Measurements from ENCODE around the gene RMND5B.
"Not testable (repeated sequence)": the region's sequence is repeated elsewhere in the genome, so short reads cannot be mapped to it uniquely, and the experiment has no call there.

Gene RMND5B, protein sequence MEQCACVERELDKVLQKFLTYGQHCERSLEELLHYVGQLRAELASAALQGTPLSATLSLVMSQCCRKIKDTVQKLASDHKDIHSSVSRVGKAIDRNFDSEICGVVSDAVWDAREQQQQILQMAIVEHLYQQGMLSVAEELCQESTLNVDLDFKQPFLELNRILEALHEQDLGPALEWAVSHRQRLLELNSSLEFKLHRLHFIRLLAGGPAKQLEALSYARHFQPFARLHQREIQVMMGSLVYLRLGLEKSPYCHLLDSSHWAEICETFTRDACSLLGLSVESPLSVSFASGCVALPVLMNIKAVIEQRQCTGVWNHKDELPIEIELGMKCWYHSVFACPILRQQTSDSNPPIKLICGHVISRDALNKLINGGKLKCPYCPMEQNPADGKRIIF

DNA sequence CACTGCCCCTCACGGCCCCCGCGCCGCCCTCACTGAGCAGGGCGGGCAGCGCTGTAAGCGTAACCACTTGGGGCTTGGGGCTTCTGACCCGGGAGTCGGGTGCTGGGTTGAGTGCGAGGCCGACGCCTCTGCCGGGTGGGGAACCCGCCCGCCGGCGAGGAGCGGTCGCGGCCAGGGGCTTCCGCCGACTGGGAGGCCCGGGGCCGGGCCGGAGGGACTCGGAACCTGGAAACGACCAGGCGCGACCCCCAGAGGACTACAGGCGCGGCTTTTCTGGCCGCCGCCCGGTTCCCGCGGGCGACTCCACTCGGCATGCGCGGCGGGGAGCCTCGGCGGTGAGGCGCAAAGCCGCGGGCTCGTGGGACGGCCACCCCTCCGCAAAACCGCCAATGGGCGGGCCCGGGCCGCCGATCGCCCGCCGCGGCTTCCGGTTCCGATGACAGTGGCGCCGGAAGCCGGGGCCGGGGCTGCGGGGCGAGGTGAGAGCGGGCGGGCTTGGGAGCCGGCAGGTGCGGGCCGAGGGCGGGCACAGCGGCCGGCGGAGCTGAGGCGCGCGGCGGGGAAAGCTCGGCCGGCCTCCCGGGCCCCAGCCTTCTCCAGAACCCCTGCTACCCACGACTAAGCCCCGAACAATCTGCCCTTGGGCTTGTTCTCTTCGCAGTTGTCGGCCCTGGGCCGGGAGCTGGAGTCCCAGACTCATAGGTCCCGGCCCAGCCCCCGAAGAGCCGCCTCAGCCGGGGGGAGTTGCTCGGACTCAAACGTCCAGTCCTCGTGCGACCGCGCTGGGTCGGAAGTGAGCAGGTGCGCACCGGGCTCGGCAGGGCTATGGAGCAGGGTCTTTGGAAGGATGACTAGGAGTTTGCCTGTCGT is at the start of gene RMND5B:
RMND5B (plus strand) TSS at position 439 of the 870 bp plus-strand sequence. CDS start 7,106 bp downstream, outside the sequence.
- peak; percentile 73 for DNase-seq

- no peak for DNase-seq
These were observed 49.1 kb upstream of the RMND5B start for GRCh38 chr5:178081571-178082243.

- no peak for DNase-seq
These were observed 46.9 kb upstream of the RMND5B start for GRCh38 chr5:178083922-178084321.

DNA sequence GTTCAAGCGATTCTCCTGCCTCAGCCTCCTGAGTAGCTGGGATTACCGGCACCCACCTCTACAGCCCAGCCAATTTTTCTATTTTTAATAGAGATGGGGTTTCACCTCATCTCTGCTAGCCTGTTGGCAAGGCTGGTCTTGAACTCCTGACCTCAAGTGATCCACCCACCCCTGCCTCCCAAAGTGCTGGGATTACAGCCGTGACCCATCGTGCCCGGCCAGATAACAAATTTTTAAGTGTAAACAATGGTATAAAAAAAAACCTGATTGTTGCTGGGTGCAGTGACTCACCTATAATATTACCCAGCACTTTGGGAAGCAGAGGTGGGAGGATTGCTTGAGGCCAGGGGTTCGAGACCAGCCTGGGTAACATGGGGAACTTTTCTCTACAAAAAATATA is 45.5 kb upstream of the RMND5B start:
- DNase-seq, result no peak

- DNase-seq, result no peak
These were observed 44.5 kb upstream of the RMND5B start for GRCh38 chr5:178086266-178086665.

DNA sequence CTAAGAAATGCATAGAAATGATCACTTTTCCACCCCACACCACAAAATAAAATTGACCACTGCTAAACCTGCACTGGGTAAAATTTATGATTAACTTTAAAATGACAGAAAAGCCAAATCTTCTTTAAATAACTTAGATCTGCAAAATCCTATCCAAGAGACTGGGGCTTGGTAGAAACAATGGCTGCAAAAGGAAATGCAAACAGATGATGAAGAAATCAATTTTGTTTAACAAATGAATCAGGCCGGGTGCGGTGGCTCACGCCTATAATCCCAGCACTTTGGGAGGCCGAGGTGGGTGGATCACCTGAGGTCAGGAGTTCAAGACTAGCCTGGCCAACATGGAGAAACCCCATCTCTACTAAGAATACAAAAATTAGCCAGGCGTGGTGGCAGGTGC is 43.6 kb upstream of the RMND5B start:
- DNase-seq, result not testable (repeated sequence)

- no peak for DNase-seq
These were observed 40.0 kb upstream of the RMND5B start for GRCh38 chr5:178090856-178091255.

DNA sequence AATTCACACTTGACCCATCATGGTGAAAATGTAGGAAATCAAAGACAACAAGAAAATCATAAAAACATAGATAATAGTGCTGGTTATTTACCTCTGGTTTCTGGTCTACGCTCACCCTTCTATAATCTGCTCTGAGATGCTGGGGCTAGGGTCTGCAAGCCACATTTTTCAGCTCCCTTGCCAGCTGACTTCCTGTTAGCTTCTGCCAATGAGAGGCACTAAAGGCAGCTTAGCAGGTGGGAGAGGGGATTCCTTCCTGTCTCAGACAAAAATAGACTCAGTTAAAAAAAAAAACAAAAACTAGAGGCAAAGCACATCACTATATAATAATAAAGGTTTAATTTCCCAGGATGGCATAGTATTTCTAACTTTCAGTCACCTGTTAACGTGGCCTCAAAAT is 37.7 kb upstream of the RMND5B start:
- no peak for DNase-seq

DNA sequence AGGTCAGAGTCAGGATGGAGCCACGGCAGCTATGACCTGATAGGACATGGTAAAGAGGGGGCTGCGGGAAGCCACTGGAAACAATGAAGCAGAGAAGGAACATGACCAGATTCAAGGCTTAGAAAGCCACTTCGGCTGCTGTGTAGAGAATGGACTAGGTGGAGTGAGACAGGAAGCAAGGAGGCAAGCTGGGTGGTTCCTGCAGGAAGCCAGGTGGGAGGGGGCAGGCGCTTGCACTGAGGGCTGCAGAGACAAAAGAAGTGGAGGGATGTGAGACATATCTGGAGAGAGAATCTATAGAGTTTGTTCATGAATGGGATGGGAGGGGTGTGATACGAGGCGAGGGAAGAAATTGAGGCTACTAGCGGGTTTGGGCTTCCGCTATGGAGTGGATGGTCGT is 36.5 kb upstream of the RMND5B start:
- DNase-seq, result no peak

- no peak for DNase-seq
These were observed 32.1 kb upstream of the RMND5B start for GRCh38 chr5:178098685-178099084.

DNA sequence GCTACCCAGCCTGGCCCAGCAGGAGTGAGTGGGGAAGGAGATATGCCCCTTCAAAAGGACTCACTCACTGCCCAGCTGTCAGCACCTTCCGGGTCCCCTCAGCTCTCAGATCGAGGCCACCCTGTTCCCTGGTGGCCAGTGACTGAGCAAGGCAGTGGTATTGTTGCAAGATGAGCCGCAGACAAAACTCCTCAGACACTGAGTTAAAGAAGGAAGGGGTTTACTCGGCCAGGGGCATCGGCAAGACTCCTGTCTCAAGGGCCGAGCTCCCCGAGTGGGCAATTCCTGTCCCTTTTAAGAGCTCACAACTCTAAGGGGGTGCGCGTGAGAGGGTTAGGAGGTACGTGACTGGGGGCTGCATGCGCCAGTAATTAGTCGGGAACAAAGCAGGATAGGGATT is 27.2 kb upstream of the RMND5B start:
- no peak for DNase-seq

DNA sequence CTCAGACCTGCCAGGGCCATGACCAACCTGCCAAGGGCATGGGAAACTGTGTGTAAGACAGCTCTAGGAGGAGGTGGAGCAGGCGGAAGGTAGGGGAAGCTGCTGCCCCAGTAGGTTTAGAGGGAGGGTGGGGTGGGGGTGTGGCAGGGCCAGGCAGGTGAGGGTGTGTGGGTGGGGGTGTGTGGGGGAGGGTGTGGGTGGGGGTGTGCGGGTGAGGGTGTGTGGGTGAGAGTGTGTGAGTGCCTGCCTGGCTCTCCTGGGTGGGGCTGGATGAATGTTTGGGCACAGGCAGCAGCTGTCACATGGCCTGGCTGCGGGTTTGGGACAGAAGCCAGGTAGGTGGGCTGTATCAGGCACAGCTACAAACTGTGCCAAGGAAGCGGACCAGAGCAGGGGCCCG is 26.3 kb upstream of the RMND5B start:
- DNase-seq, result no peak

DNA sequence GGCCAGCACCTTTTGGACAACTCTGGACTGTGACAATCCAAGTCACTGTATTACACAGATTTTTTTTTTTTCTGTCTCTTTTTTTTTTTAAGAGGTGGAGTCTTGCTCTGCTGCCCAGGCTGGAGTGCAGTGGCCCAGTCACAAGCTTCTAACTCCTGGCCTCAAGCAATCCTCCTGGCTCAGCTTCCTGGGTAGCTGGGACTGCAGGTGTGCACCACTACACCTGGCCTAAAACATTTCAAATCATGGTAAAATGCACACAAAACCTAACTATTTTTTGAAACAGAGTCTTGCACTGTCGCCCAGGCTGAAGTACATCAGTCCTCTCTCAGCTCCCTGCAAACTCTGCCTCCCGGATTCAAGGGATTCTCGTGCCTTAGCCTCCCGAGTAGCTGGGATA is 24.7 kb upstream of the RMND5B start:
- no peak for DNase-seq

GRCh38 chr5:178106556-178107239 is 24.1 kb upstream of the RMND5B start:
- DNase-seq, result no peak

GRCh38 chr5:178107756-178108310 is 23.0 kb upstream of the RMND5B start:
- DNase-seq, result no peak

DNA sequence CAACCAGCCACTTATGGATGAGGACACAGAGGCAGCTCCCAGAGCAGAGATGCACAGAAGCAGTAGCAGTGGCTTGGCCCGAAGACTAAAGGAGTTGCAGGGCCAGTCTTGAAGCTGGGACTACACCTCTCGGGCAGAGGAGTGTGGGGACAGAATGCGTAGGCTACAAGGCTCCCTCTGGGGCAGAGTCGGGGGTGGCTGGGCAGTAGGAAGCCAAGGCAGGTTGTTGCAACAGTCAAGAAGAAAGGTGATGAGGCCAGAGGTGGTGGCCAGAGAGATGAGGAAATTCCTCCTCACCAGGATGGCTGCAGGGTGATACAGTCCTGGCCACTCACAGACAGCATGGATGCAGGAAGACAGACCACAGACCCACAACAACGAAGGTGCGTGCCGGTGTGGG is 22.4 kb upstream of the RMND5B start:
- no peak for DNase-seq

DNA sequence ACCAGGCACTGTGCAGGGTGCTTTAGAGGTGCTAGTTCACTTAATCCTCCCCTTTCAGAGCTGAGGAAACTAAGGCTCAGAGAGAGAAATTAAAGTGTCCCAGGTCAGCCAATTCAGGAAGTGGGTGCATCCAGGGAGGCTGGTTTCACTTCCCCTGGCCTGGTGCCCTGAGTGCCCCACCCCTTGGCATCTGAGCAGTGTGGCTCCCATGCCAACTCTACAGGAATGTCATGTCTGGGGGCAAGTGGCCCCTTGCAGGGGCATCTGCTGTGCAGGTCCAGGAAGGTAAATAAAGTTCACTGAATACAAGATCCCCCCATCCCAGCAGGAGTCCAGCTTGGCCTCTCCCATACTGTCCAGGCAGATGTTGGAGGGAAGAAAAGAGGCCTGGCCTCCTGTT is 21.8 kb upstream of the RMND5B start:
- no peak for DNase-seq

DNA sequence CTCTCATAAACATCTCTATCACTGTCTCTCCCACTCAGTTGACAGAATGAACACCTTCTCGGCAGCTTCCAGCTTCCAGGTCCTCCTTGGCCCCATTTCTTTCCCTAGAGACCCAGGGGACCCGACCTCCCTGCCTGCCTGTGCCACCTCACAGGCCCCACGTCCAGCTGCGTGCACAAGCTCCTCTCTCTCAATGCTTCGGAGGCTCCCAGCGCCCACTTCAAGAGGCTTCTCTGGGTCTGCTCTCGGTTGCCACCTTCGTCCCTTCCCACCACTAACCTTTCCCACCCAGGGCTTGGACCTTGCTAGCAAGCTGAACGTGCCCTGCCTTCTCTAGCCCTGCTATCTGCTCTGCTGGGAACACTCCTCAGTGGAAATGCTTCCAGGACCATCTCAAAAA is 20.3 kb upstream of the RMND5B start:
- no peak for DNase-seq

DNA sequence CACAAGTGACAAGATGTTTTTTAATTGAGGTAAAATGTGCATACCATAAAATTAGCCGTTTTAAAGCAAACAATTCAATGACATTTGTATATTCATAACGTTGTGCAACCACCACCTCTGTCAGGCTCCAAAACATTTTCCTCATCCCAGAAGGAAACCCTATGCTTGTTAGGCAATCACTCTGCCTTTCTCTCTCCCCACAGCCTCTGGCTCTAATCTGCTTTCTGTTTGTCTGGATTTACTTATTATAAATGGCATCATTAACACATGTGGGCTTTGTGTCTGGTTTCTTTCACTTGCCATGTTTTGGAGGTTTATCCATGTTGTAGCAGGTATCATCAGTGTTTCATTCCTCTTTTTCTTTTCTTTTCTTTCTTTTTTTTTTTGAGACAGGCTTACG is 18.9 kb upstream of the RMND5B start:
- DNase-seq, result no peak

DNA sequence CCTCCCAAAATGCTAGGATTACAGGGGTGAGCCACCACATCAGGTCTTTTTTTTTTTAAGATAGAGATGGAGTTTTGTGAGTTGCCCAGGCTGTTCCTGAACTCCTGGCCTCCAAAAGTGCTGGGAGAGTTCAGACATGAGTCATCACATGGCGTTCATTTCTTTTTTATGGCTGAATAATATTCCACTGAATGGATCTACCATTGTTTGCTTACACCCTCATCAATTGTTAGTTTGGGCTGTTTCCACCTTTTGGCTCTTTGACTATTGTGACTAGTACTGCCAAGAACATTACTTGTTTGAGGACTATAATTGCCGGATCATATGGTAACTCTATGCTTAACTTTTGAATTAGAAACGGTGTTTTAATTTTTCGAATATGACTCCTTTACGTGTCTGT is 18.3 kb upstream of the RMND5B start:
- DNase-seq, result no peak

DNA sequence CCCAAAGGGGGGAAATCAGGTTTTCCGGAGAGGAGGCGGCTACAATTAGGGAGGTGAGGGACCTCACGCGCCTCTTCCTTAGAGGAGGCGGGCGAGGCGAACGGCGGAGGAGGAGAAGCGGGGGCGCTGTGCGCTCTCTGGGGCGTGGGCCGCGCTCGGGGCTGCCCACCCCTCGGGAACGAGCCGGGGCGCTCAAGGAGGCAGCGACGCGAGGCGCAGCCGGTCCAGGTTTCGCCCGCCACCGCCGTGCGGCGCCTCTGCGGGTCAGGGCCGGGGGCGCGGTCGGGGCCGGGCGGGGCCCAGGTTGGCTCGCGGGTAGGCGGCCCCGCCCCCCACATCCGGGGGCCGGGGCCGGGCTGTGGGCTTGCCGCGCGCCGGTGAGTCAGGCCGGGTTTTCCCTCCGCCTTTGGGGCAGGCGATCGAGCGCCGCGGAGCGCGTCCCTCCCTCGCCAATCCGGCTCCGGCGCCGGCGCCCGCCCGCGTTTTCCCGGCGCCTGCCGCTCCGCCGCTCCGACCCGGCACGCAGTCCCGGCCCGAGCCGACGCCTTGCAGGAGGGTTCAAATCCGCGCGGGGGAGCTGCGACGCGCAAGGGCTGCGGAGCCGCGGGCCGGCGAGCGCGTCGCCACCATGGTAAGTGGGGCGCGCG is 17.6 kb upstream of the RMND5B start, which contains the start of gene N4BP3:
N4BP3 (plus strand) TSS at position 392 of the 647 bp plus-strand sequence. CDS start 6,052 bp downstream, outside the sequence.
- no peak for DNase-seq

- DNase-seq, result no peak
These were observed 16.9 kb upstream of the RMND5B start for GRCh38 chr5:178113841-178114324.
